ENCODE results near the gene PGLYRP2.

The PGLYRP2 gene

GRCh38 chr19:15506074-15506571, 26.8 kb upstream of the PGLYRP2 start:
- no peak for DNase-seq (ENCODE audit: low read depth)
- TF ChIP-seq CTCF (IDR thresholded peaks at IDR 0.05; ENCODE audit: insufficient read depth, low read depth, low read length, missing control alignments): no peak
- H3K4me3 ChIP-seq (ENCODE audit: low read depth, low read length): no peak overlapping the region

- H3K4me3 ChIP-seq (ENCODE audit: low read depth, low read length): no peak overlapping the region
- TF ChIP-seq CTCF (IDR thresholded peaks at IDR 0.05; ENCODE audit: insufficient read depth, low read depth, low read length, missing control alignments): no peak
- DNase-seq (ENCODE audit: low read depth): no peak
These were observed 23.0 kb upstream of the PGLYRP2 start for GRCh38 chr19:15502264-15502663.

GRCh38 chr19:15501596-15501995, 22.3 kb upstream of the PGLYRP2 start:
- no peak overlapping the region for H3K4me3 ChIP-seq (ENCODE audit: low read depth, low read length)
- TF ChIP-seq CTCF (IDR thresholded peaks at IDR 0.05; ENCODE audit: insufficient read depth, low read depth, low read length, missing control alignments): no peak
- DNase-seq (ENCODE audit: low read depth): no peak

GRCh38 chr19:15498910-15499309, 19.6 kb upstream of the PGLYRP2 start:
- TF ChIP-seq CTCF (IDR thresholded peaks at IDR 0.05; ENCODE audit: insufficient read depth, low read depth, low read length, missing control alignments): no peak
- no peak for DNase-seq (ENCODE audit: low read depth)
- H3K4me3 ChIP-seq (ENCODE audit: low read depth, low read length): no peak overlapping the region

GRCh38 chr19:15498156-15498858, 19.0 kb upstream of the PGLYRP2 start:
- no peak overlapping the region for H3K4me3 ChIP-seq (ENCODE audit: low read depth, low read length)
- no peak for DNase-seq (ENCODE audit: low read depth)
- TF ChIP-seq CTCF (IDR thresholded peaks at IDR 0.05; ENCODE audit: insufficient read depth, low read depth, low read length, missing control alignments): no peak

GRCh38 chr19:15495151-15495550, 15.8 kb upstream of the PGLYRP2 start:
- H3K4me3 ChIP-seq (ENCODE audit: low read depth, low read length): no peak overlapping the region
- DNase-seq (ENCODE audit: low read depth): no peak
- TF ChIP-seq CTCF (IDR thresholded peaks at IDR 0.05; ENCODE audit: insufficient read depth, low read depth, low read length, missing control alignments): no peak

Data from GM12865 (cell line).